Endothelial cell (in vitro differentiated cells): Measurements from ENCODE around the gene PDE4B. TPM values are rescaled to one million over a fixed set of nuclear protein-coding genes. Genes with fewer than 3 reads are reported as not detected.

Experiments used
- DNase-seq: peaks from one replicate; pipeline ENCODE4 v3.0.0; 2021; ENCODE audit warnings: low spot score
- H3K27ac Mint-ChIP-seq: one replicate; pipeline ENCODE4 v1.8.0; 2021; ENCODE audit warnings: mixed read lengths, inconsistent platforms; ENCODE audit not compliant: unreplicated experiment
- H3K27me3 Mint-ChIP-seq: one replicate; pipeline ENCODE4 v1.8.0; 2021; ENCODE audit warnings: mild to moderate bottlenecking, moderate library complexity, mixed read lengths, inconsistent platforms; ENCODE audit not compliant: unreplicated experiment
- H3K36me3 Mint-ChIP-seq: one replicate; pipeline ENCODE4 v1.8.0; 2021; ENCODE audit warnings: mild to moderate bottlenecking, low read depth, mixed read lengths, inconsistent platforms; ENCODE audit not compliant: unreplicated experiment
- H3K4me1 Mint-ChIP-seq: one replicate; pipeline ENCODE4 v1.8.0; 2021; ENCODE audit warnings: mild to moderate bottlenecking, mixed read lengths, inconsistent platforms; ENCODE audit not compliant: unreplicated experiment
- H3K4me3 Mint-ChIP-seq: one replicate; pipeline ENCODE4 v1.8.0; 2021; ENCODE audit warnings: mild to moderate bottlenecking, mixed read lengths, inconsistent platforms; ENCODE audit not compliant: unreplicated experiment
- H3K9me3 Mint-ChIP-seq: one replicate; pipeline ENCODE4 v1.8.0; 2021; ENCODE audit warnings: mixed read lengths, inconsistent platforms; ENCODE audit not compliant: unreplicated experiment
- CTCF ChIP-seq: fragments of 200-600 bp; sonication (generic); IDR thresholded peaks from one replicate; pipeline ENCODE4 v1.5.0; 2021; ENCODE audit warnings: antibody characterized with exemption; ENCODE audit not compliant: unreplicated experiment
- total RNA-seq: library from RNA; stranded (reverse); fragmentation: NEBNext Ultra II Directional; extraction: Animal tissue kit (Norgen Biotek cat#: 25700); gene quantifications from one replicate; pipeline ENCODE4 v1.2.1, GENCODE V29; 2021; ENCODE audit not compliant: unreplicated experiment

The PDE4B gene
- total RNA-seq, 1 donor from 2014 or later: 45.6 TPM

GRCh38 chr1:65769636-65770035, 23.1 kb upstream of the PDE4B start:
- no peaks in the 10 kb centered on the region for H3K36me3 Mint-ChIP-seq
- H3K27ac Mint-ChIP-seq: no peak overlapping the region
- H3K4me1 Mint-ChIP-seq: no peaks in the 10 kb centered on the region
- H3K27me3 Mint-ChIP-seq: no peaks in the 10 kb centered on the region
- no peak for DNase-seq
- no peak overlapping the region for H3K4me3 Mint-ChIP-seq
- H3K9me3 Mint-ChIP-seq: no peaks in the 10 kb centered on the region
- no peak for TF ChIP-seq CTCF

GRCh38 chr1:65772607-65773006, 20.1 kb upstream of the PDE4B start:
- no peak for TF ChIP-seq CTCF
- Mint-ChIP-seq H3K9me3 (no peaks in the 10 kb centered on the region), H3K36me3 (no peaks in the 10 kb centered on the region), H3K4me3 (no peak overlapping the region), H3K27me3 (no peaks in the 10 kb centered on the region), H3K4me1 (no peaks in the 10 kb centered on the region), H3K27ac (no peak overlapping the region)
- no peak for DNase-seq

- H3K4me3 Mint-ChIP-seq: no peak overlapping the region
- no peaks in the 10 kb centered on the region for H3K9me3 Mint-ChIP-seq
- TF ChIP-seq CTCF: no peak
- H3K36me3 Mint-ChIP-seq: no peaks in the 10 kb centered on the region
- H3K4me1 Mint-ChIP-seq: no peaks in the 10 kb centered on the region
- DNase-seq: no peak
- H3K27me3 Mint-ChIP-seq: no peaks in the 10 kb centered on the region
- no peak overlapping the region for H3K27ac Mint-ChIP-seq
These were observed 19.1 kb upstream of the PDE4B start for GRCh38 chr1:65773391-65774123.

- no peak overlapping the region for H3K27ac Mint-ChIP-seq
- TF ChIP-seq CTCF: no peak
- H3K9me3 Mint-ChIP-seq: no peaks in the 10 kb centered on the region
These were observed 3.9 kb upstream of the PDE4B start for GRCh38 chr1:65788762-65789161.

GRCh38 chr1:65791396-65791795, 1.3 kb upstream of the PDE4B start:
- H3K4me1 Mint-ChIP-seq: peaks cover 18% of the 10 kb centered on the region
- H3K9me3 Mint-ChIP-seq: no peaks in the 10 kb centered on the region
- DNase-seq: no peak
- no peaks in the 10 kb centered on the region for H3K36me3 Mint-ChIP-seq
- no peak overlapping the region for H3K4me3 Mint-ChIP-seq
- no peak for TF ChIP-seq CTCF
- no peak overlapping the region for H3K27ac Mint-ChIP-seq
- peaks cover 10% of the 10 kb centered on the region for H3K27me3 Mint-ChIP-seq

More at GRCh38 chr1:65788762-65789161, 3.9 kb upstream of the PDE4B start:
- no peak for DNase-seq
- Mint-ChIP-seq H3K36me3 (no peaks in the 10 kb centered on the region), H3K4me1 (peaks cover 15% of the 10 kb centered on the region), H3K27me3 (peaks cover 10% of the 10 kb centered on the region), H3K4me3 (no peak overlapping the region)
